ENCODE measurements around the gene MAN1B1. TPM values are rescaled to one million over a fixed set of nuclear protein-coding genes. Genes with fewer than 3 reads are reported as not detected.
"Not testable (repeated sequence)": the region's sequence is repeated elsewhere in the genome, so short reads cannot be mapped to it uniquely, and the experiment has no call there.

Gene MAN1B1
- total RNA-seq, 1 donor from 2014 or later = 57.7 TPM

DNA sequence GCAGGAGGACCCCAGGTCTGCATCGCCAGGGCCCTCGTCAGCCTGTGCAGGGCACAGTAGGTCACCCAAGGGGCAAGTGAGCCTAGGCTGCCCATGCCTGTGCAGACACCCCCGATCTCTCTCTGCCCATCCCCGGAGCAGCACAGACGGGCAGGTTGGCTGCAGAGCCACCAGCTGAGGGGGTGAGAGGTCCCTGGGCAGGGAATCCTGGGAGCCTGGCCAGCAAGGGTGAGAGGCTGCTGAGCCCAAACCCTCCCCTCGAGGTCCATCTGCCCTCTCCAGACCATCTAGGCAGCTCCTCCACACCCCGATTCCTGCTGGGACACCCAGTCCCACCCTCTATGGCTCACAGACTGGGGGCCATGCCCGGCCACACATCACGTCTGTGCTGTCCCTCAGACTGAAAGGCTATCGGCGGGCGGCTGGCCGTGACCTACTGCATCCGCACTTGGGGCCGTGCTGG, 30.5 kb downstream of the MAN1B1 start:
- DNase-seq (ENCODE audit: low spot score, unreplicated experiment) = no peak
- Mint-ChIP-seq H3K9me3 (ENCODE audit: low read depth) (no peaks in the 10 kb centered on the region), H3K4me3 (ENCODE audit: low read depth) (no peak overlapping the region), H3K27me3 (peaks cover 29% of the 10 kb centered on the region), H3K27ac (no peak overlapping the region), H3K36me3 (ENCODE audit: insufficient read depth) (peaks cover 1% of the 10 kb centered on the region), H3K4me1 (ENCODE audit: low read depth) (peaks cover 9% of the 10 kb centered on the region)
- TF ChIP-seq CTCF (IDR thresholded peaks at IDR 0.05; ENCODE audit: unreplicated experiment) = no peak

DNA sequence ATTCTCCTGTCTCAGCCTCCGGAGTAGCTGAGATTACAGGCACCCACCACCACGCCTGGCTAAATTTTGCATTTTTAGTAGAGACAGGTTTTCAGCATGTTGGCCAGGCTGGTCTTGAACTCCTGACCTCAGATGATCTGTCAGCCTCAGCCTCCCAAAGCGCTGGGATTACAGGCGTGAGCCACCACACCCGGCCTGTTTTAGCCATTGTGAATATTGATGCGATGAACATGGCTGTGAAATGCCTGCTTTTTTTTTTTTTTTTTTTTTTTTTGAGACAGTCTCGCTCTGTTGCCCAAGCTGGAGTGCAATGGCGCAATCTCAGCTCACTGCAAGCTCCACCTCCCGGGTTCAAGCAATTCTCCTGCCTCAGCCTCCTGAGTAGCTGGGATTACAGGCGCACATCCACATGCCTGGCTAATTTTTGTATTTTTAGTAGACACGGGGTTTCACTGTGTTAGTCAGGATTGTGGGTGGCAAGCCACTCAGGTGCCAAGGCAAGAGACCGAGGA, 31.4 kb downstream of the MAN1B1 start:
- not testable (repeated sequence) for H3K4me3 Mint-ChIP-seq (ENCODE audit: low read depth); H3K4me1 Mint-ChIP-seq (ENCODE audit: low read depth); H3K36me3 Mint-ChIP-seq (ENCODE audit: insufficient read depth); DNase-seq (ENCODE audit: low spot score, unreplicated experiment); H3K27ac Mint-ChIP-seq; H3K9me3 Mint-ChIP-seq (ENCODE audit: low read depth)
- peaks cover 24% of the 10 kb centered on the region for H3K27me3 Mint-ChIP-seq

DNA sequence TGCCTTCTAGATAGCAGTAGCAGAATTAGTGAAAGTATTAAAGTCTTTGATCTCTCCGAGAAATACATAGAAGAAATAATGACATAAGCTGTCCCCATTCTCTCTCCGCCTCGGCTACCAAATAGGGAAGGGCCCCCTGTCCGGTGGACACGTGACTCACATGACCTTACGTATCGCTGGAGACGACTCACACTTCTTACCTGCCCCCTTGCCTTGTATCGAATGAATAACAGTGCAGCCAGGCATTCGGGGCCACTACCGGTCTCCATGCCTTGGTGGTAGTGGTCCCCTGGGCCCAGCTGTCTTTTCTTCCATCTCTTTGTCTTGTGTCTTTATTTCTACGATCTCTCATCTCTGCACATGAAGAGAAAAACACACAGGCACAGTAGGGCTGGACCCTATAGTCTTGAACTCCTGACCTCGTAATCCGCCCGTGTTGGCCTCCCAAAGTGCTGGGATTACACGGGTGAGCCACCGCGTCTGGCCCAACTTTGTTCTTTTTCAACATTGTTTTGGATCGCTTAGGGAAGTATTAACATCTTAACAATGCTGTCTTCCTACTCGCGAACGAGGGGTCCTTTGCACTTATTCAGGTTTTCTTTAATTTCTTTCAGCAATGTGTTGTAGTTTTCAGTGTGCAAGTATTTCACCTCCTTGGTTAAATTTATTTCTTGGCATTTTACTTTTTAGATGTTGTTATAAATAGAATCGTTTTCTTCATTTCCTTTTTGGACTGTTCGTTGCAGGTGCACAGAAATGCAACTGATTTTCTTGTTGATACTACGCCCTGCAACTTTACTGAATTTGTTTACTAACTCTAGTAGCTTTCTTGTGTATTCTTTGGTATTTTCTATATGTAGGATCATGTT, 35.4 kb downstream of the MAN1B1 start:
- H3K4me3 Mint-ChIP-seq (ENCODE audit: low read depth) = not testable (repeated sequence)

GRCh38 chr9:137122796-137123467, 36.1 kb downstream of the MAN1B1 start:
- DNase-seq (ENCODE audit: low spot score, unreplicated experiment); H3K36me3 Mint-ChIP-seq (ENCODE audit: insufficient read depth); H3K4me3 Mint-ChIP-seq (ENCODE audit: low read depth); H3K9me3 Mint-ChIP-seq (ENCODE audit: low read depth); H3K27ac Mint-ChIP-seq; H3K27me3 Mint-ChIP-seq: not testable (repeated sequence)
- H3K4me1 Mint-ChIP-seq (ENCODE audit: low read depth) = peaks cover 14% of the 10 kb centered on the region

More for the DNA sequence above, 35.4 kb downstream of the MAN1B1 start:
- DNase-seq (ENCODE audit: low spot score, unreplicated experiment); H3K4me1 Mint-ChIP-seq (ENCODE audit: low read depth); H3K36me3 Mint-ChIP-seq (ENCODE audit: insufficient read depth); H3K27me3 Mint-ChIP-seq; H3K9me3 Mint-ChIP-seq (ENCODE audit: low read depth): not testable (repeated sequence)
- H3K27ac Mint-ChIP-seq = peak overlapping the region; percentile 9

DNA sequence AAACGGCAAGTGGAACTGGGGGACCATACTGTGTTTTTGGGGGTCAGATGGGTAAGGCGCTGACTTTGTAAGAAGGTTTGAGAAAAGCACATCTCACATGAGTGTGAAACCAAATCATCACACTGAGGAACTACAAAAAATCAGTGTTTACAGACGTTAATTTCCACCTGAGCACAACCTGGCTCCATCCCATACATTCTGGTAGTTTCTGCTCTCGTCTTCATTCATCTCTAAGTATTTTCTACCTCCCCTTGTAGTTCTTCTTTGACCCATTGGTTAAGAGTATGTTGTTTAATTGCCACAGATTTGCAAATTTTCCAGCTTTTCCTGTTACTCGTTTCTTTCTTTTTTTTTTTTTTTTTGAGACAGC, 36.7 kb downstream of the MAN1B1 start:
- Mint-ChIP-seq H3K27me3 (no peaks in the 10 kb centered on the region), H3K4me3 (ENCODE audit: low read depth) (no peak overlapping the region), H3K27ac (no peak overlapping the region), H3K36me3 (ENCODE audit: insufficient read depth) (no peaks in the 10 kb centered on the region), H3K4me1 (ENCODE audit: low read depth) (peaks cover 19% of the 10 kb centered on the region), H3K9me3 (ENCODE audit: low read depth) (no peaks in the 10 kb centered on the region)
- TF ChIP-seq CTCF (IDR thresholded peaks at IDR 0.05; ENCODE audit: unreplicated experiment) = no peak
- no peak for DNase-seq (ENCODE audit: low spot score, unreplicated experiment)

- not testable (repeated sequence) for DNase-seq (ENCODE audit: low spot score, unreplicated experiment); H3K9me3 Mint-ChIP-seq (ENCODE audit: low read depth); H3K4me3 Mint-ChIP-seq (ENCODE audit: low read depth); H3K27ac Mint-ChIP-seq; H3K36me3 Mint-ChIP-seq (ENCODE audit: insufficient read depth); H3K27me3 Mint-ChIP-seq
- peaks cover 24% of the 10 kb centered on the region for H3K4me1 Mint-ChIP-seq (ENCODE audit: low read depth)
Observed at GRCh38 chr9:137123952-137124462, 37.2 kb downstream of the MAN1B1 start.

DNA sequence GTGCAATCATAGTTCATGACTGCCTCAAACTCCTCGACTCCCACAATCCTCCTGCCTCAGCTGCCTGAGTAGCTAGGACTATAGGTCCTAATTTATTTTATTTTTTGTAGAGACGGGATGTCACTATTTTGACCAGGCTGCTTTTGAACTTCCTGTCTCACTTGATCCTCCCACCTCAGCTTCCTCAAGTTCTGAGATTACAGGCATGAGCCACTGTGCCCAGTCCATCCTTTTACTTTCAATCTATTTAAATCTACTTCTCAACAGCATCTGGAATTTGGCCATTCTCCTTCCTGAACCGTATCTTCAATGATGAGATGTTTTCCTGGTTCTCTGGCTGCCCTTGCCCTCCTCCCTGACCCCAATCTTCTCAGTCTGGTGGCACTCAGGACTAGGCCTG, 40.0 kb downstream of the MAN1B1 start:
- no peaks in the 10 kb centered on the region for H3K36me3 Mint-ChIP-seq (ENCODE audit: insufficient read depth)
- peak overlapping the region; percentile 87 for H3K4me3 Mint-ChIP-seq (ENCODE audit: low read depth)
- no peak for DNase-seq (ENCODE audit: low spot score, unreplicated experiment)
- no peak for TF ChIP-seq CTCF (IDR thresholded peaks at IDR 0.05; ENCODE audit: unreplicated experiment)
- peaks cover 24% of the 10 kb centered on the region for H3K4me1 Mint-ChIP-seq (ENCODE audit: low read depth)
- no peaks in the 10 kb centered on the region for H3K27me3 Mint-ChIP-seq
- H3K27ac Mint-ChIP-seq = peak overlapping the region; percentile 94
- no peaks in the 10 kb centered on the region for H3K9me3 Mint-ChIP-seq (ENCODE audit: low read depth)

Data from progenitor cell of endocrine pancreas (in vitro differentiated cells).